ENCODE results near the gene RASGRF2.
"Not testable (repeated sequence)": the region's sequence is repeated elsewhere in the genome, so short reads cannot be mapped to it uniquely, and the experiment has no call there.

Gene RASGRF2

DNA sequence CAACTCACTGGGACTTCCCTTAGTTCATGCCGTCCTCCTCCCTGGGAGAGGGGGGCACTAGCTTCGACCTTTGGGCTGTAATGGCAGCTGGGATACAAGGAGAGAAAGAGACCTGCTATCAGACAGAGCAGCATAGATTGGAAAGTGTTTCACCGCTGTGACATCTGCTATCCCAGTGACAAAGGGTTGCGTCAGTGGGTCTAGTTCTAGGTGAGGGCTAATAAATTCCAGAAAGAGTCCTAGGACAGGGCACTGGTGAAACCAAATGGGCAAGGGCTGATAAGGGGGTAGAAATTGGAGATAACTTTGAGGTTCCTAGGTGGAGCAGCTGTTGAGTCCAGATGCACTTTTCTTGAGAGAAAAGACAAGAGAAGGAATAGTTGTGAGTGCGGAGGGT, 62.5 kb downstream of the RASGRF2 start:
- DNase-seq, result no peak

DNA sequence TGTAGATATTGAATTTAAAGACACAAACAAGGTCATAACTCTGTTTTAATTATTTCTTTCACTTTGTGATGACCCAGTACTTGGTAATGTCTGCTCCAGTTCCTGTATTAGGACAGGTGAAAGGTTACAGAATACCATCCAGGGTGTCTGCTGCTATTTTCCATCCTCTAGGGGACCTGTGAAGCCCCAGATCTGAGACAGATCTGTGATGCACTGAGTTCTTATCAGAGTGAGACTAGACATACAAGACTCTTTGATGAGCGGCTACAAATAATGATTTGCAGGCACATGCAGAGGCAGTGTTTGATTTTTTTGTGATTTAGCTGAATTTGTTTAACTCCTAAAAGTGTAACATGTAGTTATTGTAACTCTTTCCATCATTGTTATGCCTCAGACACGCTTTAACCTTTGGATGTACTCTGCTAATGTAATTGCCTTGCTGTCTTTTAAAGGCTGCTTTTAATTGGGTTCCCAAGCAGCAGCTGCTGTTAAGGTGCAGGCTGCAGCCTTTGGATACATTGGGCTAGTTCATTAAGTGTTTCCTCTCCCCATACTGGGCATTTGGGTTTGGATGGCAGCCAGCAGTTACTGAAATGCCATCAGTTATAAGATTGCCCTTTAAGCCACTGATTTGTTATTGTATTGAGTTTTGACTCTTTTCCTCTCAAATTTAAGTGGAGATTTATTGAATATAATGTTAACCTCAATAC, 63.3 kb downstream of the RASGRF2 start:
- DNase-seq, result no peak

GRCh38 chr5:81027481-81028058, 67.4 kb downstream of the RASGRF2 start:
- no peak for DNase-seq

DNA sequence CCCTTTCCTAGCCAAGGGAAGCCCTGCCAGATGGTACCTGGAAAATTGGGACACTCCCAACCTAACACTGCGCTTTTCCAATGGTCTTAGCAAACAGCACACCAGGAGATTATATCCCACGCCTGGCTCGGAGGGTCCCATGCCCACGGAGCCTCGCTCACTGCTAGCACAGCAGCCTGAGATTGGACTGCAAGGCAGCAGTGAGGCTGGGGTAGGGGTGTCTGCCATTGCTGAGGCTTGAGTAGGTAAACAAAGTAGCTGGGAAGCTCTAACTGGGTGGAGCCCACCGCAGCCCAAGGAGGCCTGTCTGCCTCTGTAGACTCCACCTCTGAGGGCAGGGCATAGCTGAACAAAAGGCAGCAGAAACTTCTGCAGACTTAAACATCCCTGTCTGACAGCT, 68.7 kb downstream of the RASGRF2 start:
- not testable (repeated sequence) for DNase-seq

GRCh38 chr5:81029736-81030135, 69.6 kb downstream of the RASGRF2 start:
- not testable (repeated sequence) for DNase-seq

GRCh38 chr5:81030236-81031034, 70.3 kb downstream of the RASGRF2 start:
- DNase-seq, result not testable (repeated sequence)

DNA sequence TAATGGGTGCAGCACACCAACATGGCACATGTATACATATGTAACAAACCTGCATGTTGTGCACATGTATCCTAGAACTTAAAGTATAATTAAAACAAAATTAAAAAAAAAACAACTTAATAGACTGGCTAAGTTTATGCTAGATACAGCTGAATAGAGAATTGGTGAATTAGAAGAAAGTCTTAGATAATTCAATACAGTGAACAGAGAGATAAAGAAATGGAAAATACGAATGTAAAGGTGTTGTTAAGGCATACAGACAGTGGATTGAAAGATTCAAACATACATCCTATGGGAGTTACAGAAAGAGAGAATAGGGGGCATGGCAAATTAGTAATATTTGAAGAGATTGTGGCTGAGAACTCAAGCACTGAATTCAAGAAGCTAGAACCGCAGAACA, 75.4 kb downstream of the RASGRF2 start:
- DNase-seq, result no peak

GRCh38 chr5:81038495-81038894, 78.3 kb downstream of the RASGRF2 start:
- no peak for DNase-seq

- DNase-seq, result no peak
Observed at GRCh38 chr5:81044868-81045267, 84.7 kb downstream of the RASGRF2 start.

- no peak for DNase-seq
Observed at GRCh38 chr5:81045389-81045807, 85.2 kb downstream of the RASGRF2 start.

GRCh38 chr5:81046041-81046440, 85.9 kb downstream of the RASGRF2 start:
- no peak for DNase-seq

- DNase-seq, result no peak
Observed at GRCh38 chr5:81052325-81052724, 92.2 kb downstream of the RASGRF2 start.

DNA sequence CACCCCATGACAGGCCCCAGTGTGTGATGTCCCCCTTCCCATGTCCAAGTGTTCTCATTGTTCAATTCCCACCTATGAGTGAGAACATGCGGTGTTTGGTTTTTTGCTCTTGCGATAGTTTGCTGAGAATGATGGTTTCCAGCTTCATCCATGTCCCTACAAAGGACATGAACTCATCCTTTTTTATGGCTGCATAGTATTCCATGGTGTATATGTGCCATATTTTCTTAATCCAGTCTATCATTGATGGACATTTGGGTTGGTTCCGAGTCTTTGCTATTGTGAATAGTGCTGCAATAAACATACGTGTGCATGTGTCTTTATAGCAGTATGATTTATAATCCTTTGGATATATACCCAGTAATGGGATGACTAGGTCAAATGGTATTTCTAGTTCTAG, 93.1 kb downstream of the RASGRF2 start:
- not testable (repeated sequence) for DNase-seq

- DNase-seq, result no peak
Observed at GRCh38 chr5:81058121-81058520, 98.0 kb downstream of the RASGRF2 start.

DNA sequence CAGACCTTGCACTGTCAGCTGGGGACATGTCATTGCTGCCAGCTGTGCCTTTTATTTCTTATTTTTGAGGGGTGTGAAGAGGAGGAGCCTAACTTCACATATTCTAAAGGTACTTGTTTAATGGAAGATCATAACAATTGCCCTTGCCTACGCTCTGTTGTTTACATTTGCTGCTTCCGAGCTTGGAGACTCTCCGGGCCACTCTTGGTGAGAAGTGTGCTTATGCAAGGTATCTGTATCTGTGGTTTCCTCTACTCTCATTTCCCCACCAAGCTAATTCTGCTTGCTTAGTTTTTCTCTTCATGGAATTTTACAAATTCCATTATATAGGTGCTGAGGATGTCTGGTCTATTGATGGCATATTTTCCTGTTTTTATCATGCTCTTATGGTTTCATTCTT, 105.3 kb downstream of the RASGRF2 start:
- DNase-seq, result no peak

DNA sequence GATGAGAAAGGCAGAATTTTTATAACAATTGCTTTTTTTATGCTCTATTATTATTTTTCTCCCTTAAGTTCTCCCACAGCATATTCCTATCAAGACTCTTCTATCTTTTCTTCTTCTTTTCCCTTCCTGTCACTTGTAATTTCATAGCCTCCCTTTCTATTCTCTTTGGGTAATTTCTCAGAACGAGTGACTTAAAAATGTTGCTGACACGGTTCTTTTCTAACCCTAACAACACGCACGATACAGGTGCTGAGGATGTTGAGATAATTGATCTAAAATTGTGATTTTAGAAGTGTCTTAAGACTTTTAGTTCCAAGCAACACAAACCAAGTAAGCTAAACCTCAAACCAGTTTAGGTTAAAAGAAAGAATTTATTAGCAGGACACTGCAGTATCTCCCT, 105.9 kb downstream of the RASGRF2 start:
- no peak for DNase-seq

DNA sequence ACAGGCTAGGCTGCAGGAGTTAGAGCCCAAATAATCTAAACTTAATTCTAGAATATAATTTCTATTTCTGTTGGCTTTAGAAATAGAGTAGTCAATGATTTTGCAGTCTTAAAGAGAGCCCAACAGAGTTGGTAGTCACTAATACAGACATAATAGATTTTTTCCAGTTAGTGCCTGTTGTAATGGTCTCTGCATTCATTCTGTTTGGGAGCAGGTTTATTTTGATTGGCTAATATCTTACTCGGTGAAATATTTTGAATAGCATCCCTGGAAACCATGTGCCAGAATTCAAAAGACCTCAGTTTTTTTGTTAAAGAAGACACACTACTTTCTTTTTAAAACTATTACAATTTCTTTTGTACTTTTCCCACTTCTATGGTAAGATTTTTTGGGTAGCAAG, 107.2 kb downstream of the RASGRF2 start:
- DNase-seq, result no peak

GRCh38 chr5:81068063-81068462, 107.9 kb downstream of the RASGRF2 start:
- no peak for DNase-seq

- DNase-seq, result no peak
Observed at GRCh38 chr5:81068635-81069034, 108.5 kb downstream of the RASGRF2 start.

DNA sequence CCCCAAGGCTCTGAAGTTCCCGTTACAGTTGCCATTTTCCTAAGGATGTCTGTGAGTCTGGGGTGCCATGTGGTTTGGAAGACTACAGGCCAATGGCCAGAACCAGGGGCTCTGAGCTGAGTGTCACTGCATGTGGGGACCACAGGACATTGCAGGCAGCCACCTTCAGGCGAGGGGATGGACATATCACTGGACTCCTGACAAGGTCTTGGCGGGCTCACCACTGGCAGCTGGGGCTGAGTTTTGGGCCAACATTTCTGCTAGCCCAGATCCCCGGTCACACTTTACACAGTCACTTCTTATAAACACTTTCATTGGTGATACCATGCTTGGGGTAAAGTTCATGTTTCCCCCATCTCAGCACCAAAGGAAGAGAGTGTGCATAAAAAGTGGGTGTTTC, 109.8 kb downstream of the RASGRF2 start:
- DNase-seq, result no peak

GRCh38 chr5:81070571-81071255, 110.5 kb downstream of the RASGRF2 start:
- no peak for DNase-seq

DNA sequence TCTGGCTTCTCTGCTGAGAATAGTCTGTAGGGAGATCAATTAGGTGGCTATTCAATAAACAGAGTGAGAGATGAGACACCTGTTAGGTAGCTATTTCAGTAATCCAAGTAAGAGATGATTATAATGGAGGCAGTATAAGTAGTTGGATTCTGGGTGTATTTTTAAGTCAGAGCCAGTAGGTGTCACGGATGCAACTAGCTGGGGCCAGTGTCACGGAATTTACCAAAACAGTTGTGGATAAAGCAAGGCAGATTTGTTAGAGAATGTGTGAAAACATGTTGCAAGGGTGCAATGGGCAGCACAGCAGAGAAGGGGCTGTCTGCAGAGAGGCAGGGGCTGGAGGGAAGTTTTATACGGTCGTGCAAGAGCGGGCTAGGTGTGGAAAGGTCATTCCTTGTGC, 114.9 kb downstream of the RASGRF2 start:
- DNase-seq, result no peak

DNA sequence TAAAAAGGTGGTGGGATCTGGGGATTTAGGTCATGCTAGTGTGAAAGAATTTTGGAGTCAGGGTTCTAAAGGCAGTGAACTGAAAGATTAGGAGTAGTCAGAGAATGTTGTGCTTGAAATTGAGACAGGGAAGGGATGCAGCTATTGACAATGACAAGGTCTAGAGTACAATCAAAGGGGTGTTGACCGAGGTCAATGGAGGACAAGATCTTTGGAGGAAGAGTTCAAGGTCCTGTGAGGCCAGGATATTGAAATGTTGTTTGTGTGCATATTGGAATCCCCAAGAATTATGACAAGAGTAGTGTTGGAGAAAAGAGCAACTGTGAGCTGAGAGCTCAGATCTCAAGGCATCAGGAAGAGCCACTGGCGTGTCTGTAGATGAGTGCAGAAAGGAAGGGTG, 116.9 kb downstream of the RASGRF2 start:
- DNase-seq, result no peak
